ENCODE measurements around the gene OR8I2. TPM values are rescaled to one million over a fixed set of nuclear protein-coding genes. Genes with fewer than 3 reads are reported as not detected.

Gene OR8I2
- total and polyA plus RNA-seq, 2 of the 13 experiments (the other 11 are each of a cell fraction or from before 2014, with no cell fraction given) = not detected

Small RNAs within 50 kb of the gene (small RNA-seq; reads per million reads assigned to genes)
- gene OR8I4P (ENCODE audit: insufficient read depth in 2 of 3, insufficient read length in 3 of 3, low read depth in 2 of 3, low replicate concordance in 1 of 3) = 0 reads per million in 3 experiments

Other genes starting within 250 kb of the OR8I2 start
- gene TRIM51, start 210.0 kb upstream of the OR8I2 start, total RNA-seq (2016; rRNA removed; fragmentation: Illumina TruSeq; extraction: Trizol) = not detected in 2 replicates
- not detected in 2 replicates for gene TRIM51, start 210.0 kb upstream of the OR8I2 start, polyA plus RNA-seq (2011; rRNA removed)
- not detected in 2 replicates for gene OR5W2, start 178.7 kb upstream of the OR8I2 start, total RNA-seq (2016; rRNA removed; fragmentation: Illumina TruSeq; extraction: Trizol)
- gene OR5W2, start 178.7 kb upstream of the OR8I2 start, polyA plus RNA-seq (2011; rRNA removed) = not detected in 2 replicates
- not detected in 2 replicates for gene OR5I1, start 156.9 kb upstream of the OR8I2 start, total RNA-seq (2016; rRNA removed; fragmentation: Illumina TruSeq; extraction: Trizol)
- not detected in 2 replicates for gene OR5I1, start 156.9 kb upstream of the OR8I2 start, polyA plus RNA-seq (2011; rRNA removed)
- not detected in 2 replicates for gene OR10AG1, start 123.4 kb upstream of the OR8I2 start, total RNA-seq (2016; rRNA removed; fragmentation: Illumina TruSeq; extraction: Trizol)
- gene OR10AG1, start 123.4 kb upstream of the OR8I2 start, polyA plus RNA-seq (2011; rRNA removed) = not detected in 2 replicates
- gene OR5F1, start 98.7 kb upstream of the OR8I2 start, total RNA-seq (2016; rRNA removed; fragmentation: Illumina TruSeq; extraction: Trizol) = not detected in 2 replicates
- not detected in 2 replicates for gene OR5F1, start 98.7 kb upstream of the OR8I2 start, polyA plus RNA-seq (2011; rRNA removed)
- gene OR5AS1, start 65.7 kb upstream of the OR8I2 start, total RNA-seq (2016; rRNA removed; fragmentation: Illumina TruSeq; extraction: Trizol) = not detected in 2 replicates
- not detected in 2 replicates for gene OR5AS1, start 65.7 kb upstream of the OR8I2 start, polyA plus RNA-seq (2011; rRNA removed)
- gene OR8H2, start 10.4 kb downstream of the OR8I2 start, total RNA-seq (2016; rRNA removed; fragmentation: Illumina TruSeq; extraction: Trizol) = not detected in 2 replicates
- not detected in 2 replicates for gene OR8H2, start 10.4 kb downstream of the OR8I2 start, polyA plus RNA-seq (2011; rRNA removed)
- gene OR8H3, start 29.1 kb downstream of the OR8I2 start, total RNA-seq (2016; rRNA removed; fragmentation: Illumina TruSeq; extraction: Trizol) = not detected in 2 replicates
- gene OR8H3, start 29.1 kb downstream of the OR8I2 start, polyA plus RNA-seq (2011; rRNA removed) = not detected in 2 replicates
- not detected in 2 replicates for gene OR8J3, start 46.9 kb downstream of the OR8I2 start, total RNA-seq (2016; rRNA removed; fragmentation: Illumina TruSeq; extraction: Trizol)
- gene OR8J3, start 46.9 kb downstream of the OR8I2 start, polyA plus RNA-seq (2011; rRNA removed) = not detected in 2 replicates
- gene OR8K5, start 67.0 kb downstream of the OR8I2 start, total RNA-seq (2016; rRNA removed; fragmentation: Illumina TruSeq; extraction: Trizol) = not detected in 2 replicates
- not detected in 2 replicates for gene OR8K5, start 67.0 kb downstream of the OR8I2 start, polyA plus RNA-seq (2011; rRNA removed)
- gene OR5J2, start 83.3 kb downstream of the OR8I2 start, total RNA-seq (2016; rRNA removed; fragmentation: Illumina TruSeq; extraction: Trizol) = not detected in 2 replicates
- not detected in 2 replicates for gene OR5J2, start 83.3 kb downstream of the OR8I2 start, polyA plus RNA-seq (2011; rRNA removed)
- not detected in 2 replicates for gene OR5T2, start 140.9 kb downstream of the OR8I2 start, total RNA-seq (2016; rRNA removed; fragmentation: Illumina TruSeq; extraction: Trizol)
- gene OR5T2, start 140.9 kb downstream of the OR8I2 start, polyA plus RNA-seq (2011; rRNA removed) = not detected in 2 replicates
- not detected in 2 replicates for gene OR5T3, start 158.9 kb downstream of the OR8I2 start, total RNA-seq (2016; rRNA removed; fragmentation: Illumina TruSeq; extraction: Trizol)
- gene OR5T3, start 158.9 kb downstream of the OR8I2 start, polyA plus RNA-seq (2011; rRNA removed) = not detected in 2 replicates
- not detected in 2 replicates for gene OR5T1, start 180.8 kb downstream of the OR8I2 start, total RNA-seq (2016; rRNA removed; fragmentation: Illumina TruSeq; extraction: Trizol)
- gene OR5T1, start 180.8 kb downstream of the OR8I2 start, polyA plus RNA-seq (2011; rRNA removed) = not detected in 2 replicates
- not detected in 2 replicates for gene OR8H1, start 198.9 kb downstream of the OR8I2 start, total RNA-seq (2016; rRNA removed; fragmentation: Illumina TruSeq; extraction: Trizol)
- not detected in 2 replicates for gene OR8H1, start 198.9 kb downstream of the OR8I2 start, polyA plus RNA-seq (2011; rRNA removed)
- gene OR8K3, start 221.8 kb downstream of the OR8I2 start, total RNA-seq (2016; rRNA removed; fragmentation: Illumina TruSeq; extraction: Trizol) = not detected in 2 replicates
- gene OR8K3, start 221.8 kb downstream of the OR8I2 start, polyA plus RNA-seq (2011; rRNA removed) = not detected in 2 replicates